Brain microvascular endothelial cell (primary cell): Measurements from ENCODE around the gene IL22.
A peak's percentile ranks its signal among the peaks of the same experiment; 100 is the strongest.

Source experiments
- DNase-seq: peaks from one replicate; pipeline ENCODE4 v3.0.0-alpha.2; 2020
- H3K27ac ChIP-seq: fragments of 250-450 bp; sonication (Bioruptor Pico); 2 replicates; pipeline ENCODE4 v1.5.1; 2020; ENCODE audit warnings: mild to moderate bottlenecking, moderate library complexity
- H3K27me3 ChIP-seq: fragments of 250-450 bp; sonication (Bioruptor Pico); replicated peaks from 2 replicates; pipeline ENCODE4 v1.5.1; 2020; ENCODE audit warnings: mild to moderate bottlenecking
- H3K36me3 ChIP-seq: fragments of 250-450 bp; sonication (Bioruptor Pico); replicated peaks from 2 replicates; pipeline ENCODE4 v1.5.1; 2020; ENCODE audit warnings: mild to moderate bottlenecking
- H3K4me3 ChIP-seq: 2 replicates; pipeline ENCODE4 v1.5.1; 2011; ENCODE audit warnings: low read depth, mild to moderate bottlenecking, control low read depth, low read length, moderate library complexity
- CTCF ChIP-seq: IDR thresholded peaks from 2 replicates; pipeline ENCODE4 v1.5.1; 2011; ENCODE audit warnings: low read depth, mild to moderate bottlenecking, moderate library complexity, low read length, control low read depth, inconsistent platforms; ENCODE audit errors: missing control alignments
- in situ Hi-C: cut with HindIII; loops from 2 replicates; pipeline ENCODE4 v1.10.0; 2017; ENCODE audit warnings: low sequenced_read_pairs, low pct_ligation_motif_present

IL22 gene

GRCh38 chr12:68271346-68271745, 17.9 kb upstream of the IL22 start:
- DNase-seq: peak; percentile 79
- in situ Hi-C loops: no loop called here
- peak overlapping the region; percentile 20 for H3K27ac ChIP-seq
- no peak overlapping the region for H3K4me3 ChIP-seq
- no peaks in the 10 kb centered on the region for H3K27me3 ChIP-seq
- no peaks in the 10 kb centered on the region for H3K36me3 ChIP-seq
- no peak for TF ChIP-seq CTCF

GRCh38 chr12:68270358-68270757, 17.0 kb upstream of the IL22 start:
- Histone ChIP-seq H3K27me3 (no peaks in the 10 kb centered on the region), H3K4me3 (no peak overlapping the region), H3K36me3 (no peaks in the 10 kb centered on the region), H3K27ac (no peak overlapping the region)
- no peak for TF ChIP-seq CTCF
- in situ Hi-C loops: no loop called here
- DNase-seq: no peak

- Histone ChIP-seq H3K27me3 (no peaks in the 10 kb centered on the region), H3K36me3 (no peaks in the 10 kb centered on the region), H3K27ac (no peak overlapping the region), H3K4me3 (no peak overlapping the region)
- no peak for TF ChIP-seq CTCF
- DNase-seq: no peak
- in situ Hi-C loops: no loop called here
Measured at GRCh38 chr12:68269779-68270178, 16.4 kb upstream of the IL22 start.

GRCh38 chr12:68268967-68269366, 15.6 kb upstream of the IL22 start:
- in situ Hi-C loops: no loop called here
- no peak overlapping the region for H3K27ac ChIP-seq

GRCh38 chr12:68267892-68268396, 14.5 kb upstream of the IL22 start:
- Histone ChIP-seq H3K4me3 (no peak overlapping the region), H3K27me3 (no peaks in the 10 kb centered on the region), H3K36me3 (no peaks in the 10 kb centered on the region), H3K27ac (peak overlapping the region; percentile 65)
- no peak for TF ChIP-seq CTCF
- peak; percentile 44 for DNase-seq
- in situ Hi-C loops: no loop called here

More at GRCh38 chr12:68268967-68269366, 15.6 kb upstream of the IL22 start:
- Histone ChIP-seq H3K36me3 (no peaks in the 10 kb centered on the region), H3K27me3 (no peaks in the 10 kb centered on the region), H3K4me3 (no peak overlapping the region)
- TF ChIP-seq CTCF: no peak
- DNase-seq: no peak

- in situ Hi-C loops: no loop called here
- Histone ChIP-seq H3K27me3 (no peaks in the 10 kb centered on the region), H3K27ac (peak overlapping the region; percentile 72), H3K36me3 (no peaks in the 10 kb centered on the region), H3K4me3 (no peak overlapping the region)
- no peak for TF ChIP-seq CTCF
- DNase-seq: peak; percentile 48
Measured at GRCh38 chr12:68264857-68265256, 11.5 kb upstream of the IL22 start.
